ENCODE data around the gene PTPRM. TPM values are rescaled to one million over a fixed set of nuclear protein-coding genes. Genes with fewer than 3 reads are reported as not detected.

Gene PTPRM
- total and polyA plus RNA-seq, 2 experiments from 2014 or later, result 1.6 to 5.3 TPM

DNA sequence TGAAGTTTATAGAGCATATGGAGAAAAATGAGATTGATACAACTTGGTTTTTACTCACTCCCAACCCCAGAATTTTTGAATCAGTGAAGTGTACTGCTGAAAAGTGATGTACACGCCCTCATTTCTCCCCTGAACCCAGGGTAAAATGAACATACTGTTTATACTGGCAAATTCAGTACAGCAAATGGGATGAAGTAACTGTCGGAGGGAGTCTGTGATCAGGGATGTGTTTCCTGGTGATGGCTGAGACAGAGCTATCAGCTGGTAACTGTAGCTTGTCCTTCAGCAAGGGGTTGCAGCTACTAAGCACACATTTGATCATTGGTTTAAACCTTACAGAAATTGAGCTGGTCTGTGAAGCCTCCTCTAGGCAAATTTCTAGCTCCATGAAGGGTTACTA is 191.6 kb downstream of the PTPRM start:
- H3K79me2 ChIP-seq (replicated peaks; ENCODE audit: insufficient read depth), result no peaks in the 10 kb centered on the region
- peaks cover 5% of the 10 kb centered on the region; the same call in 1 of the 2 replicates for H3K4me1 ChIP-seq (ENCODE audit: insufficient read depth)
- TF ChIP-seq NANOG (IDR thresholded peaks at IDR 0.05; ENCODE audit: borderline replicate concordance) (no peak), EZH2 (IDR thresholded peaks at IDR 0.05; ENCODE audit: low read depth, unreplicated experiment) (no peak), POLR2AphosphoS5 (IDR thresholded peaks at IDR 0.05; ENCODE audit: low read depth) (no peak), ETS1 (IDR thresholded peaks at IDR 0.05) (no peak), ZNF331 (CRISPR knock-in tag; IDR thresholded peaks at IDR 0.05; ENCODE audit: low read depth) (no peak), CREB1 (CRISPR knock-in tag; IDR thresholded peaks at IDR 0.05; ENCODE audit: low read depth) (no peak), EZH2phosphoT487 (IDR thresholded peaks at IDR 0.05; ENCODE audit: unreplicated experiment) (no peak), JUNB (IDR thresholded peaks at IDR 0.05; ENCODE audit: unreplicated experiment) (no peak), ZNF114 (CRISPR knock-in tag; IDR thresholded peaks at IDR 0.05) (no peak), REST (IDR thresholded peaks at IDR 0.05; ENCODE audit: unreplicated experiment) (no peak), STAT1 (IDR thresholded peaks at IDR 0.05; ENCODE audit: unreplicated experiment) (no peak)
- TF ChIP-seq, protein P1, sequence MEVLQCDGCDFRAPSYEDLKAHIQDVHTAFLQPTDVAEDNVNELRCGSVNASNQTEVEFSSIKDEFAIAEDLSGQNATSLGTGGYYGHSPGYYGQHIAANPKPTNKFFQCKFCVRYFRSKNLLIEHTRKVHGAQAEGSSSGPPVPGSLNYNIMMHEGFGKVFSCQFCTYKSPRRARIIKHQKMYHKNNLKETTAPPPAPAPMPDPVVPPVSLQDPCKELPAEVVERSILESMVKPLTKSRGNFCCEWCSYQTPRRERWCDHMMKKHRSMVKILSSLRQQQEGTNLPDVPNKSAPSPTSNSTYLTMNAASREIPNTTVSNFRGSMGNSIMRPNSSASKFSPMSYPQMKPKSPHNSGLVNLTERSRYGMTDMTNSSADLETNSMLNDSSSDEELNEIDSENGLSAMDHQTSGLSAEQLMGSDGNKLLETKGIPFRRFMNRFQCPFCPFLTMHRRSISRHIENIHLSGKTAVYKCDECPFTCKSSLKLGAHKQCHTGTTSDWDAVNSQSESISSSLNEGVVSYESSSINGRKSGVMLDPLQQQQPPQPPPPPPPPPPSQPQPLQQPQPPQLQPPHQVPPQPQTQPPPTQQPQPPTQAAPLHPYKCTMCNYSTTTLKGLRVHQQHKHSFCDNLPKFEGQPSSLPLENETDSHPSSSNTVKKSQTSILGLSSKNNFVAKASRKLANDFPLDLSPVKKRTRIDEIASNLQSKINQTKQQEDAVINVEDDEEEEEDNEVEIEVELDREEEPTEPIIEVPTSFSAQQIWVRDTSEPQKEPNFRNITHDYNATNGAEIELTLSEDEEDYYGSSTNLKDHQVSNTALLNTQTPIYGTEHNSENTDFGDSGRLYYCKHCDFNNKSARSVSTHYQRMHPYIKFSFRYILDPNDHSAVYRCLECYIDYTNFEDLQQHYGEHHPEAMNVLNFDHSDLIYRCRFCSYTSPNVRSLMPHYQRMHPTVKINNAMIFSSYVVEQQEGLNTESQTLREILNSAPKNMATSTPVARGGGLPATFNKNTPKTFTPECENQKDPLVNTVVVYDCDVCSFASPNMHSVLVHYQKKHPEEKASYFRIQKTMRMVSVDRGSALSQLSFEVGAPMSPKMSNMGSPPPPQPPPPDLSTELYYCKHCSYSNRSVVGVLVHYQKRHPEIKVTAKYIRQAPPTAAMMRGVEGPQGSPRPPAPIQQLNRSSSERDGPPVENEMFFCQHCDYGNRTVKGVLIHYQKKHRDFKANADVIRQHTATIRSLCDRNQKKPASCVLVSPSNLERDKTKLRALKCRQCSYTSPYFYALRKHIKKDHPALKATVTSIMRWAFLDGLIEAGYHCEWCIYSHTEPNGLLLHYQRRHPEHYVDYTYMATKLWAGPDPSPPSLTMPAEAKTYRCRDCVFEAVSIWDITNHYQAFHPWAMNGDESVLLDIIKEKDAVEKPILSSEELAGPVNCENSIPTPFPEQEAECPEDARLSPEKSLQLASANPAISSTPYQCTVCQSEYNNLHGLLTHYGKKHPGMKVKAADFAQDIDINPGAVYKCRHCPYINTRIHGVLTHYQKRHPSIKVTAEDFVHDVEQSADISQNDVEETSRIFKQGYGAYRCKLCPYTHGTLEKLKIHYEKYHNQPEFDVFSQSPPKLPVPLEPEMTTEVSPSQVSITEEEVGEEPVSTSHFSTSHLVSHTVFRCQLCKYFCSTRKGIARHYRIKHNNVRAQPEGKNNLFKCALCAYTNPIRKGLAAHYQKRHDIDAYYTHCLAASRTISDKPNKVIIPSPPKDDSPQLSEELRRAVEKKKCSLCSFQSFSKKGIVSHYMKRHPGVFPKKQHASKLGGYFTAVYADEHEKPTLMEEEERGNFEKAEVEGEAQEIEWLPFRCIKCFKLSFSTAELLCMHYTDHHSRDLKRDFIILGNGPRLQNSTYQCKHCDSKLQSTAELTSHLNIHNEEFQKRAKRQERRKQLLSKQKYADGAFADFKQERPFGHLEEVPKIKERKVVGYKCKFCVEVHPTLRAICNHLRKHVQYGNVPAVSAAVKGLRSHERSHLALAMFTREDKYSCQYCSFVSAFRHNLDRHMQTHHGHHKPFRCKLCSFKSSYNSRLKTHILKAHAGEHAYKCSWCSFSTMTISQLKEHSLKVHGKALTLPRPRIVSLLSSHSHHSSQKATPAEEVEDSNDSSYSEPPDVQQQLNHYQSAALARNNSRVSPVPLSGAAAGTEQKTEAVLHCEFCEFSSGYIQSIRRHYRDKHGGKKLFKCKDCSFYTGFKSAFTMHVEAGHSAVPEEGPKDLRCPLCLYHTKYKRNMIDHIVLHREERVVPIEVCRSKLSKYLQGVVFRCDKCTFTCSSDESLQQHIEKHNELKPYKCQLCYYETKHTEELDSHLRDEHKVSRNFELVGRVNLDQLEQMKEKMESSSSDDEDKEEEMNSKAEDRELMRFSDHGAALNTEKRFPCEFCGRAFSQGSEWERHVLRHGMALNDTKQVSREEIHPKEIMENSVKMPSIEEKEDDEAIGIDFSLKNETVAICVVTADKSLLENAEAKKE (CRISPR knock-in tag; IDR thresholded peaks at IDR 0.05), result no peak
- TF ChIP-seq, protein P2, sequence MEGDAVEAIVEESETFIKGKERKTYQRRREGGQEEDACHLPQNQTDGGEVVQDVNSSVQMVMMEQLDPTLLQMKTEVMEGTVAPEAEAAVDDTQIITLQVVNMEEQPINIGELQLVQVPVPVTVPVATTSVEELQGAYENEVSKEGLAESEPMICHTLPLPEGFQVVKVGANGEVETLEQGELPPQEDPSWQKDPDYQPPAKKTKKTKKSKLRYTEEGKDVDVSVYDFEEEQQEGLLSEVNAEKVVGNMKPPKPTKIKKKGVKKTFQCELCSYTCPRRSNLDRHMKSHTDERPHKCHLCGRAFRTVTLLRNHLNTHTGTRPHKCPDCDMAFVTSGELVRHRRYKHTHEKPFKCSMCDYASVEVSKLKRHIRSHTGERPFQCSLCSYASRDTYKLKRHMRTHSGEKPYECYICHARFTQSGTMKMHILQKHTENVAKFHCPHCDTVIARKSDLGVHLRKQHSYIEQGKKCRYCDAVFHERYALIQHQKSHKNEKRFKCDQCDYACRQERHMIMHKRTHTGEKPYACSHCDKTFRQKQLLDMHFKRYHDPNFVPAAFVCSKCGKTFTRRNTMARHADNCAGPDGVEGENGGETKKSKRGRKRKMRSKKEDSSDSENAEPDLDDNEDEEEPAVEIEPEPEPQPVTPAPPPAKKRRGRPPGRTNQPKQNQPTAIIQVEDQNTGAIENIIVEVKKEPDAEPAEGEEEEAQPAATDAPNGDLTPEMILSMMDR (conservative IDR thresholded peaks at IDR 0.05; ENCODE audit: low read depth in 2 of 2), result no peak
- Mint-ChIP-seq H3K36me3 (ENCODE audit: low read depth) (no peaks in the 10 kb centered on the region), H3K27ac (no peak overlapping the region), H3K9me3 (no peaks in the 10 kb centered on the region), H3K27me3 (ENCODE audit: insufficient read depth, low read depth, poor library complexity) (no peaks in the 10 kb centered on the region), H3K4me1 (peaks cover 13% of the 10 kb centered on the region; the same call in 2 of the 3 replicates), H3K4me3 (no peak overlapping the region)
- no peaks in the 10 kb centered on the region for H4K20me1 ChIP-seq (replicated peaks; ENCODE audit: insufficient read depth)
- no peak for ATAC-seq
- no peaks in the 10 kb centered on the region for H3K9me2 ChIP-seq (ENCODE audit: insufficient read depth)
- H3K36me3 ChIP-seq (ENCODE audit: insufficient read depth), result no peaks in the 10 kb centered on the region
- H3K4me3 ChIP-seq, result no peak overlapping the region
- DNase-seq (ENCODE audit: low spot score), result no peak
- no peak overlapping the region for H3K27ac ChIP-seq (ENCODE audit: low read depth)
- no peak overlapping the region for H2AFZ ChIP-seq
- no peaks in the 10 kb centered on the region for H3K27me3 ChIP-seq (ENCODE audit: insufficient read depth)
- H3K4me2 ChIP-seq, result no peak overlapping the region
- no peaks in the 10 kb centered on the region for H3F3A ChIP-seq (replicated peaks; ENCODE audit: low read depth)
